GM18508 (cell line): ENCODE results near the gene DARS1.
A peak's percentile ranks its signal among the peaks of the same experiment; 100 is the strongest.

Source experiments
- ATAC-seq: cut with Tn5 transposase; IDR thresholded peaks from one replicate; pipeline ENCODE4 v1.9.1; 2021; ENCODE audit warnings: moderate number of reproducible peaks; ENCODE audit not compliant: insufficient read depth, unreplicated experiment

Gene DARS1

DNA sequence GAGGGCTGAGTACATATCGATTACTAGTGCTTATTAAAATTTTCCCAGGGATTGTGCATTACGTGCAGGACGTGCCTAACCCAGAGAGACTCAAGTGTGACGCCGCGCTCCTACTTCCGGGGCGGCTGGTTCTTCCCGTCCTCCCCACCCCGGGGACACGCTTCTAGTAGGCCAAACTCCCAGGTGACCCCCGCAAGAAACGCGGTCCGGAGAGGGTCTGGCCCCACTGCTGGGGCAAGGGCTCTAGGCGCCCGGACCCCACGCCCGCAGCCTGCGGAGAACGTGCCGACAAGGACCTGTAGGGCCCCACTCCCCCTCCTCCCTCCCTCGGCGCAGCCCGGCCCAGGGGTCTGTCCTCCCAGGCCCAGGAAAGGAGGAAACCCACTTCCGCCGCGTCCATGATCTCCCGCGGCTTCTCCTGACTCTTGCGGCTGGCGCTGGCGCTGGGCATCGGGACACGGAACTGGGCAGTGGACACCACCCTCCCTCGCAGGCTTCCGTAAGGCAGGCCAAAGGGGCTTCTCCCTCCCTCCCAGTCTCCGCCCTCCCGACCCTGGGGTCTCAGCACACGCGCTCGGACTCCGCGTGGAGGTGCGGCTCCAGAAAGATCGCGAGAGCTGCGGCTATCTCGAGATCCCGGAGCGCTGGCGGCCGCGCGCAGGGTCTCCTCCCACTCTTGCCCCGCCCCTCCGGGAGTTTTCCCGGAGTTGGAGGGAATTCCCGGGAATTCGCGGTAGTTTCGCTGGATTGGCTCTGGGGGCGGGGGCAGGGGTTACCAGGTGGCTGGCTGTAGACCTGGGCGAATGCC lies at the start of gene DARS1:
DARS1 (minus strand) TSS at position 609 of the 808 bp plus-strand sequence; CDS start at position 451, 158 bp downstream.
- ATAC-seq = peak; percentile 42

DNA sequence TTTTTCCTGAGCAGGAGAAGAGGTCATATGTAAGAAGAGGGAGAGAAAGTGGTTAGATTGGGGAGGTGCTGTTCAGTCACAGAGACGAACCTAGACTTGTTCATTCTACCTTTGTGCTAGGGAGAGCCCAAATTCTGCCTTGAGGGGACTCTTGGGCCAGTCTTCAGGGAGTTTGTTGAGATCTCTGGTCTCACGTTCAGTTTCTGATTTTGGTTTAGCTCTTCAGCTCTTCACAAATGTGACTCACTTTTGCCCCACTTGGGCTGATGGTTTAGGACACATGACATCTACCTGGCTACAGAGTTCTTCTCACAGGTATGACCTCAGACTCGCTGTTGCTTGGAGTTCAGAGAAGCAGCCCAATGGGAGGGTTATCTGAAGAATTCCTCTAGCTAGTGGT lies 49.2 kb upstream of the DARS1 start:
- ATAC-seq = no peak

DNA sequence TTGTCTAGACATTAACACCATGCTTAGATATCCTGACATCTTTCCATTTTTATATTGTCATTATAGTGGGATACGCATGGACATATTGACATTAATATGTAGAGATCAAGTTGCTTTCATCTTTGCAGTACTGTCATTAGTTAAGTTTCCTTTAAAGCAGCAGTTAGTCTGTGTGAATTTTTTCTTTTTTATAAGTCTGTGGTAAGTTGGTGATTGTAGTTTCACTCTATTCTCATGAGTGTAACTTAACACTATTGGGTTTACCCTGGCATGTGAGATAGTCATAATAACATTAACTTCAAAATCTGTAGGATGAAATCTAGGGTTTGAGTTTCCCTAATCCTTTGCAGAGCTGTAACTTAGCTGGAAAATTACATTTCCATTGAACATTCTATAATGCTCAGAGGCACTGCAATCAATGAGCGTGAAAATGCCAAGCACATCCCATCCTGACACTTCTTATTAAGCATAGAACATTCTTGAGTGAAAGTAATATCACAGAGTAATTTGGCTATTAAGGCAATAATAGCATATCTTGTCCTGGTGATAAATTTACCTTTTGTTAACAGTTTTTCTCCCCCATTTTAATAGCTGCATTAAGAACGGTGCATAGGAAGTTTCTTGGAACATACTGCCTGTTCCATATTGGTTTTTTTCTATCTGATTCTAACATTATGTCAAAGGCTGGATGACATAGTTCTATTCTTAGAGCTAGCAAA lies 47.5 kb upstream of the DARS1 start:
- ATAC-seq = no peak

DNA sequence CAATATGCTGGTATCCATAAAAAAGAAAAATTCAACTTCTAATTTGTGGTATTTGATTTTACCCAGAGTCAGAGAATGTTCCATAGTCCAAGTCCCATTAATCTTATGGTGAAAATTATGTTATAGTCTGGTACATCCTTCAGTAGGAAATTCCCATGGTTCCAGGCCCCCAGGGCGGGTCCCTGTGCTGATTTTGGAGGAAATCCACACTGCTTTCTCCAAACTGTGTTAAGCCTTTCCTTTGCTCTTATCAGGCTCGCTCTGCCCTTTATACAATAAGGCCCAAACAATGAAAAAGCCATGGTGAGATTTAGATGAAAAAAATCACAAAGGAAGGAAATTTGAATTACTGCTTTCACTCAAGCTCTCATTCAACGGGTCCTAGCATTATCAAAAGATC lies 46.8 kb upstream of the DARS1 start:
- ATAC-seq = no peak

DNA sequence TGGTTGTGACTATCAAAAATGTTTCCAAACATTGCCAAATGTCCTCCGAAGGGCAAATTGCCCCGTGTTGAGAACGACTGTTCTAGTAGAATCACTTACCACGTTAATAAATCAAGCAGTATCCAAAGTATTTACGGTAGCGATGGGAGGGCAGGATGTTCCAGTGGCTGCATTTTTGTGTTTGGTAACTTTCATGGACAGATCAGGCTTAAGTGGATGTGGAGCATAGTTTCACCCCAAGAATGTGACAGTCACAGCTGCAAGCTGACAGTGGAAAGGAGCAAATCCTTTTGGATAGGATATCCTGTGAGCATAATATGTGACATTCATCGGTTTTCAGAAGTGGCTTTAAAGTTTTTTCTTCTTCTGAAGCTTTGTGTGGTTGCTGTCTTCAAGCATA lies 46.3 kb upstream of the DARS1 start:
- no peak for ATAC-seq

DNA sequence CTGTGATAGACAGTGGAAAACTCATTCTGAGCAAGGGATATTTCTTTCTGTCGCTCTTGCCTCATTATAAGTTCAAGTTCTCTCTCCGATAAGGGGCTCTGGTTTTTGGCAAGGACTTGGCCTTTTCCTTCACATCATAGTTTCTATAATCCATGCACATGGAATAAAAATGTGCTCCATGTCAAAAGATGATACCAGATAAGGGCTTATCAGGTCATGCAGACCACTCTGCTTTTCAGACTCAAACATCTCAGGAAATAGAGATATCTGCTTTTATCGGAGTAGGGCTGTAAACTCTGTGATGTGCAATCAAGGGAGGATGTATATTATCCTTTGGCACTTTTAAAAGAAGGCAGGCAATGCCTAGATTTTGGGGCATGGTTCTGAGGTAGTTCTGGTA lies 45.0 kb upstream of the DARS1 start:
- ATAC-seq = no peak

DNA sequence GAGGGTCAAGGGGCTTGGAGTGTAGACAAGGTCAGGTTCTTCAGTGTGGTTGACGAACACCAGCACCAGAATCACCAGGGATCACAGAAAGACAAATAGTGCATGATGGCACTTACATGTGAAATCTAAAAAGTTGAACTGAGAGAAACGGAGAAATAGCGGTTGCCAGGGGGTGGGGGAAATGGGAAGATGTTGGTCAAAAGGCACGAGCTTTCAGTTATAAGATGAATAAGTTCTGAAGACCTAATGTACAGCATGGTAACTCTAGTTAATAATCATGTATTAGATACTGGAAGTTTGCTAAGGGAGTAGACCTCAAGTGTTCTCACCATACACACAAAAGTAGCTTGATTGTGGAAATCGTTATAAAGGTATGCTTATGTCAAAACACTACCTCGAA lies 43.7 kb upstream of the DARS1 start:
- peak; percentile 81 for ATAC-seq

DNA sequence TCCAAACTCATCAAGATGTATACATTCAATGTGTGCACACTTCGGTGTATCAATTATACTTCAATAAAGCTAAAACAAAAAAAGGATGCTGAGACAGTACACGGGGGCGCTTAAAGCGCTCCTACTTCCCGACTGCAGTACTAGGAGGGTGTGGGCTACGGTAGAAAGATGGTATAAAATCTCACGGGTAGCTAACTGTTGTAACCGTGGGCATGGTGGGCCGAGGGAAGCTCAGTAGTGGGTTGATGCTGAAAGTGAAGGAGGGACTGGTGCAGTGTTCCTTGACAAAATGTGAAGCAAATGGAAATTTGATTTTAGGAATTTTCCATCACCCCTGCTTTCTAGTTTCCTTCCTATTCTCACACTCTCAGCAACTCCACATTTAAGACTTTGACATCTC lies 42.6 kb upstream of the DARS1 start:
- ATAC-seq = no peak

DNA sequence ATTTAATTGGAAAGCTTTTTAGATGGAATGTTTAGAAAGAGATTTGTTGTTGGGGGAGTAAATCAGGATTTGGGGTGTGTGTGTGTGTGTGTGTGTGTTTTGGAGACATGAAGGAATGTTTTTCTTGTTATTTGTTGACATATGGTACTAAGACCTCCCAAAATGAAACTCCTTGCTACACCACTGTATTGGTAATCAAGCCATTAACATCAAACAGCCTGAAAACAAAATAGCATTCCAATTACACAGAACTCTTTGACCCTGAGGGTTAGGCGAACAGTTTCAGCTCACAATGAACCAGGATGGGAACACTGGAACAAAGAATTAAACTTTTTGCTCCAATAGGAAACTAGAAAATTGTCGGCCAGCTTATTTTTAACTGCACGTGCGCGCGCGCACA lies 41.7 kb upstream of the DARS1 start:
- no peak for ATAC-seq

DNA sequence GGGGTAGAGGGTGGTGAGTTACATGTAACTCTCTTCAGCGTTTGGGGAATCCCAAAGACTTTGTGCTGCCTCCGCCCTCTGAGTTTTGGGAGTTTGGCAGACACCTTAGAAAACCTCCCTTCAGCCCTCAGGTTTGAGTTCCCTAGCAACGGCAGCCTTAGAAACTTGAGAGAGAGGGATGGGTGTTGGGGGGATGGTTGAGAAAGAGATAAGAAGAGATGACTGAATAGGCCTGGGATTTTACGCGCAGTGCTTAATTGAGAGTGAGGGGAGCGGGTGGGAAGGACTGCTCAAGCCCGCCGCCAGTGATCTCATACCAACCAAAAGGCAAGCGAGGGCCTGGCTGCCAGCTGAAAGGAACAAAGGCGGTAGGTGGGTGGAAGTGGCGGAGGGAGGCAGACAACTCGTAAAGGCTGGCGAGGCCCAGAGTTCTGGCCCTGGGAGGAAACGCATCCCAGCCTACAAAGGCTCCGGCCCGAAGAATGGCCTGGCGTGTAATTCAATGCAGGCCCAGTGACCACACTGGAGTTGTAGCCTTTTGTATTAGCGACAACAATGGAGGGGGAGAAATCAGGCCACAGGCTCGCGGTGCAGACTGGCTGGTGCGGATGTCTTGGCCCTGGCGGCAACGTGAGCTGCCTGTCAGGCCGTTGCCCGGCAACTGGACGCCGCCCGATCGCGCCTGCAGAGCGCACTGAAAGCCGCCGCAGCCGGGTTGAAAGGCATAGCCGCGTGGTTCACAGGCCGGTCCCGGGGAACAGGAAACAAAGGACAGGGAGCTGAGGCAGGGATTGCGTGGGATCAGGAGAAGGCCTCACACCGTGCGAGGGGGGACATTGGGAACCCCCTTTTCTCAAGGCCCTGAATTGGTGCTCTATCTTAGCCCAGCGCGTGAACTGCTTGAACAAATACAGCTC lies 39.9 kb upstream of the DARS1 start:
- ATAC-seq = no peak

DNA sequence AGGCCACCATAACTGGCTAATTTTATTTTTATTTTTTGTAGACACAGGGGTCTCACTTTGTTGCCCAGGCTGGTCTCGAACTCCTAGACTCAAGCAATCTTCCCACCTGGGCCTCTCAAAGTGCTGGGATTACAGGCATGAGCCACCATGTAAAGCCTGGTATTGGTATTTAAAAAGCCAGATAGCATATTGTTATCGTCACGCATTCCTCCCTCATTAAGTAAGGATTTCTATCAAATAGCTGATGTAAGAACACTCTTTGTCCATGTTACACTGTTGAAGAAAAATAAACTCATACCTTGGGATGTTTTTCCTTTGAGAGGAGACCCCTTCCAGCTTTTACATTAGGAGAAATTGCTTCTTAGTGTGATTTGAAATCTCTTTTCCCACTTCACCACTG lies 39.2 kb upstream of the DARS1 start:
- ATAC-seq = no peak

DNA sequence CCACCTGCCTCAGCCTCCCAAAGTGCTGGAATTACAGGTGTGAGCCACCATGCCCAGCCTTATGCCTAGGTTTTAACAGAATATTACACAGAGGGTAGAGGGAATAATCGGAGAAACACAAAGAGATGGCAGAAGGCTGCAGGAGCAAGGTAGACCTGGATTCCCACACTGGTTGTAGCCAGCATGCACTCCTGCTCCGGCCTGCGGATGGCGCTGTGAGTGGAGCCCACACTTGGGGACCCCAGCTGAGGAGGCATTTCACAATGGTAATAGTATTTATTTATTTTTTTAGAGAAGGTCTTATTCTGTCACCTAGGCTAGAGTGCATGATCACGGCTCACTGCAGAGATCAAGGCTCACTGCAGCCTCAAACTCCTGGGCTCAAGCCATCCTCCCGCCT lies 38.8 kb upstream of the DARS1 start:
- ATAC-seq = no peak

DNA sequence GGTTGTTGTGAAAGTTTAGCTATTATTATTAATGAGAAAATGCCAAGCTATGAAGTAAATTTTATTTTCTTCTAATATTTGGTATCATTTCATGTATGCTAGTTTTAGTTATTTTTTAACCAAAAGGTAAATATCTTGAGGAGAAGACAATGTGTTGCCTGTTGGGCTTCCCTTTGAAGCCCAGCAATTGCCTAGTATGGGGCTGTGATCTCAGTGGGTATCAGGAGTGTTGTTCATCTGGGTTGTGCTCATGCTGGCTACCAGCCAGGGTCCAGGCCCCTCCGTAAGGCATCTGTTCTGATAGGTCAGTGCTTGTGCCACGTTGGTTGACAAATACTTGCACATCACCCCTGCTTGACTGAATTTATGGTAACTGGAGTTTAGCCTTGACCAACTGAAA lies 38.0 kb upstream of the DARS1 start:
- ATAC-seq = no peak

DNA sequence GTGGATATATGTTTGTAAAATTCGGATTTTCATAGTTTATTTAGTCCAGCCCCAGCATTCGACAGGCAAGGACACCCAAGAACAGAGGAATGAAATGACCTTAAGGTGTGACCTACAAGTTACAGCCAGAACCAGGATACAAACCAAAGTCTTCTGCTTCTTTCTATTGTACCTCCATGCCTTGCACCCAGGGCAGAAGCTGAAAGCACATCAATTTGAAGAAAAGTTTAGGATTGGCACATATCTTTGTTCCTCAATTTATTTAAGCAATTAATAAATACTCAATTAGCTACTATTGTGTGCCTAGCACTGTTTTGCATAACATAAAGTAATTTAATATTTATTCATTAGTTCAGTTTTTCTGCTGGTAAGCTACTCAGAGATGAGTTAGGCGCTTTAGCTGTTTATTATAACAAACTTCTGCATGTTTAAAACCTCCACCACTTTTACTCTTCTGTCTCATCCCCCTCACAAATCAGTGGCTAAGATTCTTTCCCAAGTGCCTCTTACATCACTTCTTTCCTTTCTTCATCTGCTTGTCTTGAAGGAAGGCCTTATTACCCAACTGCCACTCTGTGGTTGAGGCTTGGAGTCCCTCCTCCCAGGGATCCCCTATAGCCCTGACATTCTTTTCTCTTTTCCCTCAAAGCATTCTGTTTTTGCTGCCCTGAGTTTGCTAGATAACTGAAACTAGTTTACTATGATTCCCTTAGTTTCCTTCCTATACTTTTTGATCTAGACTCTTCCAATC lies 37.1 kb upstream of the DARS1 start:
- no peak for ATAC-seq

DNA sequence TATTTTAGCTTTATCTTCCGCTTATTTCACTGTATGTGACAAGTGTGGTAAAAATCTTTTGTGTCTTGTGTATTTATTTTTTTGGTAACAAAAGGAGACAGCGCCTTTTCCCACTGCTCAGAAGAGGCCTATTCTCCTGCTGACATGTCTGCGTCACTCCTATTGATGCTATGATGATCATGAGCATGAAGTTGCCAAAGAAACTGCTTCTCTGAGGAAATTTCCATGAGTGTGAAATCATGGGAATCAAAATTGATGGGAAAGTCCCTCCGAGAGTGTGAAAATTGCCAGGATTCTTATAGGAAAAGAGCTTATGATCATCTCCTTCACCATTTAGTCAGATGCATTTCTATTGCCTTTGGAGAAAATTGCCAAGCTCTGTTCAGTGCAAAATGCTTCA lies 36.5 kb upstream of the DARS1 start:
- ATAC-seq = no peak

DNA sequence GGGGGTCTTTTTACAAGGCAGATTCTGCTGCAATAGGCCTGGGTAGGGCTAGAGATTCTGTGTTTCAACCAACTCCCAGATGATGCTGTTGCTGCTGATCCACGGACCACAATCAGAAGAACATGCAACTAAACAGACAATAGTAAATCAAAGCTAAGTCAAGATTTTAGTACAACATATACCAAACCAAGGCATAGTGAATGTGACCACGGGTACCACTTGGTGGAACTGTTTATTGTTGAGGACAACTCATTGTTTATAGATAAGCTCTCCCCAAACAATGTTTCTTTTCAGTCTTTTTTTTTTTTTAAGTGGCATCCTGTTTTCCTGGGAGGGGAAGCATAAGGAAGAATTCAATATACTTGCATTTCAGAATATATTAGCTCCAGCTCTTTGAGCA lies 36.0 kb upstream of the DARS1 start:
- ATAC-seq = no peak

DNA sequence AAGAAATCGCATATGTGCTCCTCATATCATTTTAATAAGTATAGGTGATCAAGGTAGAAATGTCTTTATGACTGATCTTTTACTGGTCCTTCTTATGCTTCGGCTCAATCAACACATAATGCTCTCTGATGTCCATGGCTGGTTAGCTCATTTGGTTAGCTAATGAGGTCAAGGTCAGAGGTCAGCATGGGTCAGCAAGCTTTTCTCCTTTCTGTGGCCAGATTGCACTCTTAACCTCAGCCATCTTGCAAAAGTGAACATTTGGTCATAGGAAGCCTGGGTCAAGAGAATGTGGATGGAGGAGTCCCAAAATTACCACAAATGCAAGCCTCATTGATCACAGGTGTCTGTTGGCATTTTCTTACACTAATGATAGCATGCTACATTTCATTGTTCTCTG lies 35.4 kb upstream of the DARS1 start:
- no peak for ATAC-seq

DNA sequence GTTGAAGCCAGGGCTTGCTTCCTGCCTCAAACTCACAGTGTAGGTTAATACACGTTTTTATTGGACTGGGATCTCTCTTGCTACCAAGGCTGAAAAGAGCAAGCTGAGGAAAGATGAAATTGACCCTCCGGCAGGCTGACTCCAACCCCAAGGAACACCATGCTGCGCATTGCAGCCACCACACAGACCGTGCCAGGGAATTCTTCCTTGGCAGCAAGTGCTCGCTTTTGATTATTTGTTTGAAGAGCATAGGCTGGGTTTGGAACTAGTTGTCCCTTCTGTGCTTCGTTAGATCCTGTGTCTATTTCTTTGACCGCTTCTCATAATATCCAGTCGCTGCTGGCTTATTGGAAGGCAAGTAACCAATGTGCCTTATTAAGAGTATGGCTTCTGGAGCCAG lies 34.4 kb upstream of the DARS1 start:
- ATAC-seq = no peak

DNA sequence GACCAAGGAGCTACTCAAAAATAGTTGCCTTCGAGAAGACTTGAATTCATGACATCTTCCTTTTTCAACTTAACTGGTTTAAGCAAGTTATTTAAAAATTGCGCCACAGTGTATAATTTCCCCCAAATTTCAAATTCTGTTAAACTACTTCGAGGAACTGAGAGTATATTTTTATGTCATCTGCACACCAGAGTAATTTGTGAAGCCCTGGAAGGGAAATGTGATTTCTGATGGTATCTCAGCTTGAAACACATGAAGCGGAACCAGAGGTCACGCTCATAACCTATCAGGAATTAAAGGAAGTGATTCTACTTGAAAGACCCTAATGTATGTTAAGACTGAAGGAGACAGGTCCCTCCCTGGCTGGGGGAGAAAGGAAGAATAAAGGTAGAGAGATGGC lies 33.9 kb upstream of the DARS1 start:
- ATAC-seq = peak; percentile 60

DNA sequence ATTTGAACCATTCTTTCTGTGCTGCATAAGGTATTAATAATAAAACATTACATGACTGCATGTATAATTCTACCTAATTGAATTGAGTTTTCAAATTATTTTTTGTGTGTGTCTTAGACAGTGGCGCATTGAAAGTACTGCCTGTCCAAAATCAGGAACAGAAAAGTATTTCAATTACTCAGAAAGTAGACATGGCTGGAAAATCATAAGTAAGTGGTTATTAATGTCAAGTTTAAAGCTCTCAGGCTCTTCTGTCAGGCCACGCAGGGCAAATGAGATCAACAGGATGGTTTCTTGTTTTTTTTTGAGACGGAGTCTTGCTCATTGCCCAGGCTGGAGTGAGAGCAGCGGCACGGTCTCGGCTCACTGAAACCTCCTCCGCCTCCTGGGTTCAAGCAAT lies 32.4 kb upstream of the DARS1 start:
- no peak for ATAC-seq
